NCI-H69 (cell line): Measurements from ENCODE around the gene KIF21B.
"Not testable (repeated sequence)": the region's sequence is repeated elsewhere in the genome, so short reads cannot be mapped to it uniquely, and the experiment has no call there.

Source experiments
- DNase-seq: peaks from one replicate; lab custom pipeline; 2025; lab: John Stamatoyannopoulos, UW

Gene KIF21B

GRCh38 chr1:200971428-200971903 lies 52.0 kb downstream of the KIF21B start:
- DNase-seq = no peak

GRCh38 chr1:200970771-200971427 lies 52.6 kb downstream of the KIF21B start:
- no peak for DNase-seq

- DNase-seq = no peak
Measured at GRCh38 chr1:200969726-200970561, 53.6 kb downstream of the KIF21B start.

GRCh38 chr1:200968469-200969410 lies 54.8 kb downstream of the KIF21B start:
- no peak for DNase-seq

GRCh38 chr1:200967693-200968468 lies 55.6 kb downstream of the KIF21B start:
- DNase-seq = no peak

- no peak for DNase-seq
Measured at GRCh38 chr1:200966934-200967333, 56.6 kb downstream of the KIF21B start.

GRCh38 chr1:200965111-200965805 lies 58.3 kb downstream of the KIF21B start:
- no peak for DNase-seq

GRCh38 chr1:200963888-200964287 lies 59.6 kb downstream of the KIF21B start:
- DNase-seq = not testable (repeated sequence)

GRCh38 chr1:200963076-200963475 lies 60.4 kb downstream of the KIF21B start:
- DNase-seq = no peak

GRCh38 chr1:200962631-200963030 lies 60.9 kb downstream of the KIF21B start:
- DNase-seq = peak; percentile 26

- not testable (repeated sequence) for DNase-seq
Measured at GRCh38 chr1:200962151-200962550, 61.4 kb downstream of the KIF21B start.

GRCh38 chr1:200960948-200961340 lies 62.6 kb downstream of the KIF21B start:
- DNase-seq = no peak

- DNase-seq = no peak
Measured at GRCh38 chr1:200960236-200960947, 63.1 kb downstream of the KIF21B start.

- DNase-seq = no peak
Measured at GRCh38 chr1:200959411-200959921, 64.0 kb downstream of the KIF21B start.

GRCh38 chr1:200958597-200958996 lies 64.9 kb downstream of the KIF21B start:
- DNase-seq = no peak

- no peak for DNase-seq
Measured at GRCh38 chr1:200954434-200954833, 69.1 kb downstream of the KIF21B start.

- DNase-seq = no peak
Measured at GRCh38 chr1:200951016-200951415, 72.5 kb downstream of the KIF21B start.

GRCh38 chr1:200949626-200950025 lies 73.9 kb downstream of the KIF21B start:
- DNase-seq = no peak

GRCh38 chr1:200947059-200947566 lies 76.4 kb downstream of the KIF21B start:
- no peak for DNase-seq

GRCh38 chr1:200945111-200945510 lies 78.4 kb downstream of the KIF21B start:
- DNase-seq = no peak
